Measurements from ENCODE around the gene PDZRN4.

GRCh38 chr12:41536813-41537490, 348.8 kb downstream of the PDZRN4 start:
- no peak for TF ChIP-seq EP300 (conservative IDR thresholded peaks at IDR 0.05; ENCODE audit: poor library complexity, severe bottlenecking)
- no peak for TF ChIP-seq POLR2AphosphoS5 (IDR thresholded peaks at IDR 0.05)
- TF ChIP-seq CTCF (IDR thresholded peaks at IDR 0.05; ENCODE audit: poor library complexity, severe bottlenecking): no peak
- TF ChIP-seq MXI1 (conservative IDR thresholded peaks at IDR 0.05; ENCODE audit: poor library complexity, severe bottlenecking): no peak
